Prostate gland (tissue), 2 donors: ENCODE data around the gene EOGT.

Experiments used
- POLR2A ChIP-seq: fragments of 450-650 bp; IDR thresholded peaks from one replicate; pipeline ENCODE4 v1.6.1; 2016; ENCODE audit warnings: antibody characterized with exemption, mild to moderate bottlenecking
- POLR2AphosphoS5 ChIP-seq: sonication (generic); formaldehyde crosslinking; IDR thresholded peaks from one replicate; pipeline ENCODE4 v1.6.1; 2017; ENCODE audit warnings: antibody characterized with exemption
- TF ChIP-seq, protein P1 (sequence below), 4 experiments: fragments of 200-600 bp in 2 of 4; fragments of 450-650 bp in 2 of 4; sonication (generic) in 2 of 4; IDR thresholded peaks; 1 replicate in 3 of 4; 2 replicates in 1 of 4; pipeline ENCODE4 v1.5.1; 2016 to 2019; ENCODE audit warnings: antibody characterized with exemption in 4 of 4, mild to moderate bottlenecking in 2 of 4, moderate library complexity in 2 of 4

DNA sequence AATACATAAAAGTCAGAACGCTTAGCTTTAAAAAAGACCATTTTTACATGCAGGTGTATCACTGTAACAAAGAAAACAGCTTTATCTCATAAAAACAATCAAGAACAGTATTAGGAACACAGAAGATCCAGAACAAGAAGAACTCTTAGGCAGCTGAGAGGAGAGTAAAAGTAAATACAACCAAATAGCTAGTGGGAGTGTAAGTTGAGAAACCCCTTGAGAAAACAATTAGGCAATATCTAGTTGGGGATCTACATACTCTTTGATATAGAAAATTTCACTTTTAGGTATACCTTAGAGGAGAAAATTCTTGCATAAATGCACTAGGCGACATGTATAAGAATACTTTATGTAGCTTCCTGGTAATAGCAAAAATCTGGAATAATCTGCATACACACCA is 31.1 kb upstream of the EOGT start:
- no peak for TF ChIP-seq POLR2A
- TF ChIP-seq, protein P1, sequence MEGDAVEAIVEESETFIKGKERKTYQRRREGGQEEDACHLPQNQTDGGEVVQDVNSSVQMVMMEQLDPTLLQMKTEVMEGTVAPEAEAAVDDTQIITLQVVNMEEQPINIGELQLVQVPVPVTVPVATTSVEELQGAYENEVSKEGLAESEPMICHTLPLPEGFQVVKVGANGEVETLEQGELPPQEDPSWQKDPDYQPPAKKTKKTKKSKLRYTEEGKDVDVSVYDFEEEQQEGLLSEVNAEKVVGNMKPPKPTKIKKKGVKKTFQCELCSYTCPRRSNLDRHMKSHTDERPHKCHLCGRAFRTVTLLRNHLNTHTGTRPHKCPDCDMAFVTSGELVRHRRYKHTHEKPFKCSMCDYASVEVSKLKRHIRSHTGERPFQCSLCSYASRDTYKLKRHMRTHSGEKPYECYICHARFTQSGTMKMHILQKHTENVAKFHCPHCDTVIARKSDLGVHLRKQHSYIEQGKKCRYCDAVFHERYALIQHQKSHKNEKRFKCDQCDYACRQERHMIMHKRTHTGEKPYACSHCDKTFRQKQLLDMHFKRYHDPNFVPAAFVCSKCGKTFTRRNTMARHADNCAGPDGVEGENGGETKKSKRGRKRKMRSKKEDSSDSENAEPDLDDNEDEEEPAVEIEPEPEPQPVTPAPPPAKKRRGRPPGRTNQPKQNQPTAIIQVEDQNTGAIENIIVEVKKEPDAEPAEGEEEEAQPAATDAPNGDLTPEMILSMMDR (IDR thresholded peaks at IDR 0.05): no peak
- TF ChIP-seq POLR2AphosphoS5: no peak
